ENCODE results near the gene HAX1.

- TF ChIP-seq EZH2 (IDR thresholded peaks at IDR 0.05; ENCODE audit: low read length, missing control alignments) (no peak), CTCF (conservative IDR thresholded peaks at IDR 0.05 in 1 of 2, IDR thresholded peaks at IDR 0.05 in 1 of 2; ENCODE audit: low read depth in 1 of 2, low read length in 2 of 2) (no peak)
These were observed 23.2 kb downstream of the HAX1 start for GRCh38 chr1:154295408-154296235.
